GM12874 (cell line): ENCODE measurements around the gene ELP4.

ENCODE experiments used
- TF ChIP-seq, protein P1 (sequence below): IDR thresholded peaks from 2 replicates; pipeline ENCODE4 v1.5.1; 2011; ENCODE audit warnings: low read depth, mild to moderate bottlenecking, control low read depth, low read length, moderate library complexity; ENCODE audit not compliant: insufficient read depth

Gene ELP4

GRCh38 chr11:31521497-31522150, 12.1 kb downstream of the ELP4 start:
- TF ChIP-seq, protein P1, sequence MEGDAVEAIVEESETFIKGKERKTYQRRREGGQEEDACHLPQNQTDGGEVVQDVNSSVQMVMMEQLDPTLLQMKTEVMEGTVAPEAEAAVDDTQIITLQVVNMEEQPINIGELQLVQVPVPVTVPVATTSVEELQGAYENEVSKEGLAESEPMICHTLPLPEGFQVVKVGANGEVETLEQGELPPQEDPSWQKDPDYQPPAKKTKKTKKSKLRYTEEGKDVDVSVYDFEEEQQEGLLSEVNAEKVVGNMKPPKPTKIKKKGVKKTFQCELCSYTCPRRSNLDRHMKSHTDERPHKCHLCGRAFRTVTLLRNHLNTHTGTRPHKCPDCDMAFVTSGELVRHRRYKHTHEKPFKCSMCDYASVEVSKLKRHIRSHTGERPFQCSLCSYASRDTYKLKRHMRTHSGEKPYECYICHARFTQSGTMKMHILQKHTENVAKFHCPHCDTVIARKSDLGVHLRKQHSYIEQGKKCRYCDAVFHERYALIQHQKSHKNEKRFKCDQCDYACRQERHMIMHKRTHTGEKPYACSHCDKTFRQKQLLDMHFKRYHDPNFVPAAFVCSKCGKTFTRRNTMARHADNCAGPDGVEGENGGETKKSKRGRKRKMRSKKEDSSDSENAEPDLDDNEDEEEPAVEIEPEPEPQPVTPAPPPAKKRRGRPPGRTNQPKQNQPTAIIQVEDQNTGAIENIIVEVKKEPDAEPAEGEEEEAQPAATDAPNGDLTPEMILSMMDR = no peak

GRCh38 chr11:31529189-31529588, 19.6 kb downstream of the ELP4 start:
- TF ChIP-seq, protein P1 = no peak

DNA sequence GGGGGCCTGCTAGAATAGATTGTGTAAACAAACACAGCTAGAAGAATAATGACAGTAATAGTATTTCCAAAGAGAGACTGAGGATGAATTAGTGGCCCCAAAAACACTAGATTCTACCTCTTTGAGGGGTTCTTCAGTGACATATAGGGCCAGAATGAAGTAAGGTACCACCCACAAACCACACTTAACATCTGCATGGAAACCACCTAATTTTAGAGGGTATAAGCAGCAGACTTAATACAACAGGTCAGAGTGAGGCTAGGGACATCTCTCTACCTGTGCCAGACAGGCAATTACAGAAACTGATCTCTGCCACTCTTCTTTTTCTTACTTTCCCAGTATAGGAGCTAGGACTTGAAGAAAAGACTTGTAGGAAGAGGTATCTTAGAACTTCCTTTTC, 20.1 kb downstream of the ELP4 start:
- TF ChIP-seq, protein P1 = no peak

GRCh38 chr11:31531293-31531692, 21.7 kb downstream of the ELP4 start:
- TF ChIP-seq, protein P1 = no peak

DNA sequence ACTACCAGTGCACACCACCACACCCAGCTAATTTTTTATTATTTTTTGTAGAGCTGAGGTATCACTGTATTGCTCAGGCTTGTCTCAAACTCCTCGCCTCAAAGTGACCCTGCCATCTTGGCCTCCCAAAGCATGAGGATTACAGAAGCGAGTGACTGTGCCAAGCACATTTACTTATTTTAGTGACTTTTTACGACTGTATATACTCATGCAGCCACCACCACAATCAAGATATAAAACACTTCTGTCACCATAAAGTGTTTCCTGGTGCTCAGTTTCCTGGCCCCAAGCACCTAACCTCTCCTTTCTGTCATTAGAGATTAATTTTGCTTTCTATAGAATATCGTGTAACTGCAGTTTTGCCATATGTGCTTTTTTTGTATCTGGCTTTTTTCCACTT, 25.9 kb downstream of the ELP4 start:
- TF ChIP-seq, protein P1 = no peak

- TF ChIP-seq, protein P1 = no peak
These were observed 33.3 kb downstream of the ELP4 start for GRCh38 chr11:31542862-31543261.

DNA sequence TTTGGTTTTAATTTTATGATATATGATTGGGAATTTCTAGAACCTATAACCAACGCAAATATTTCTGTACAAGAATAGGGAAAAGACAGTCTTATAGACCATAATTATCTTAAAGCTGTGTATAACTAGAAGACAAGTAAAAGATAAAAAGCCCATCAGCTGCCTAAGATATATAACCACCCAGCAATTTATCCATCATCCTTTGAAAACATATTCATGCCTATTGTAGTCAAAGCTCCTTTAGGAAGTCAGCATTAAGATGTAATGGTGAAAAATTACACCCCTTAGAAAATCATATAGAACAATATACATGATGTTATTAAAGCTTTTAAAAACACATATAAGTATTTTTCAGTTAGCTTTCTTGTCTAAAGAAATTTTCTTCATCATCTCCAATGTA, 46.4 kb downstream of the ELP4 start:
- TF ChIP-seq, protein P1 = no peak
